Dermis microvascular lymphatic vessel endothelial cell (primary cell): ENCODE results near the gene PODN. TPM values are rescaled to one million over a fixed set of nuclear protein-coding genes. Genes with fewer than 3 reads are reported as not detected.

Experiments
- DNase-seq, 2 donors: peaks; one replicate each; pipeline versions ENCODE4 v3.0.0 to v3.0.0-alpha.2; 2010; ENCODE audit warnings: low read depth in 2 of 2
- total RNA-seq: library from RNA; depleted of rRNA; stranded (reverse); fragments of >200 nt; gene quantifications from 2 replicates; pipeline ENCODE4 v1.2.1, GENCODE V29; 2014

PODN gene
- total RNA-seq, 1 donor from 2014 or later: 0.13 TPM

DNA sequence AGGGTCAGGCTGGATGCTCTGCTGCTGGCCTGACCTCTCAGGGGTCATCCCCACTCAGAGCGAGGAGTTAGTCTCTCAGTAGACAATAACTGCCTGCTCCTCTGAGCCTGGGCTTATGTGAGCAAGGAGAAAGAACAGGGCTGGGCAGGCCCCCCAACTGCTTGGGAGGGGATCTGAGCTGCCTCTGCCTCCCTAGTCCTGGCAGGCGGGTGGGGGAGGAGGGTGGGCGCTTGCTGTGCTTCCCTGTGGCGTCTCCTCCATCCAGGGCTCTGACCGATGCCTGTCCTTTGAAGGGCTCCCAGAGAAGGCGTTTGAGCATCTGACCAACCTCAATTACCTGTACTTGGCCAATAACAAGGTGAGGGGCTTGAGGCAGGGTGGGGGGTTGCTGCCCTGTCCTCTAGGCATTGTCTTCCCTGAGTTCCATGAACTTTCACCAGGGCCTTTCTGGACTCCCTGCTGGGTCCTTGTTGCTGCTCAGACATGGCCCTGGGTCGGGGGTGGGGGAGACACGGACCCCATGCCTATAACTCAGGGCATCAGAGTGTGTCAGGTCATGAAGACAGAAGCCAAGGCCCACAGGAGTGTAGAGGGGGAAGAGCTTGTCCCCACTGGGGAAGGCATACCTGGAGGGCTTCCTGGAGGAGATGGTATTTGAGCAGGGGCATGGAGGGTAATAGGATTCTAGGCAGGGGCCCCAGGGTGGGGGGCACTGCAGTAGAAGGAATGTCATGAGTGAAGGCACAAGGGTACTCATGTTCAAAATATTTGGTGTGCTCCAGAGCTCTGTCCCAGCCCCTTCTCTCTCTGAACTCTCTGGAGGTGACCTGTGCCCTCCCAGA, 12.5 kb downstream of the PODN start:
- DNase-seq: no peak

DNA sequence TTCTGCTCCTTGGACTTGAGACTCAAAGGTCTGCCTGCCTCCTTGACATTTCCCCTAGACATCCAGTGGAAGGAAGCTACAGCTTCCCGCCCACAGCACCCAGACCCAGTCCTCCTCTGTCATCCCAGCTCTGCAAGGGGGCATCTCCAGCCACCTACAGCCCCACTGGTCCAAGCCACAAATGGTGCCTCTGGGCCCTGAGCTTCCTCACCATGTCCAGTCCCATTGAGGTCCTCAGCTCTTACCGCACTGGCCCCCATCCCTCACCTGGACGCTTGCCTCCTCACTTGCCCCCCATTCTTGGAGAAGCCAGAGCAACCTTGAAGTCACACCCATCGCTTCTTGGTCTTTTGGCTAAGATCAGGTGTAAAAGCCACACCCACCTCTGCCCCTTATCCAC, 13.2 kb downstream of the PODN start:
- DNase-seq: no peak

DNA sequence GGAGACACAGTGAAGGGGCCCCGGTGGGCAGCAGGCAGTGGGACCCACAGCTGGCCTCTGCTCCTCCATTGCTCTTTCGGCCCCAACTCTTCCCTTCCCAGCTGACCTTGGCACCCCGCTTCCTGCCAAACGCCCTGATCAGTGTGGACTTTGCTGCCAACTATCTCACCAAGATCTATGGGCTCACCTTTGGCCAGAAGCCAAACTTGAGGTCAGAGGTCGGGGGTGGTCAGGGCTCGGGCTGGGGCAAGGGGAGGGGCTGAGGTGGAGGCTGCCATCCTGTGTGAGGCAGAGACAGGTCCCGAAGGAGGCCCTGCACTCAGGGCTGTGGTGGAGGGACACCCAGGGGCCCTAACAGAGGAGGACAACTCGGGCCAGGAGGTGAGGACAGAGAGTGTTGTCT, 13.7 kb downstream of the PODN start:
- no peak for DNase-seq

DNA sequence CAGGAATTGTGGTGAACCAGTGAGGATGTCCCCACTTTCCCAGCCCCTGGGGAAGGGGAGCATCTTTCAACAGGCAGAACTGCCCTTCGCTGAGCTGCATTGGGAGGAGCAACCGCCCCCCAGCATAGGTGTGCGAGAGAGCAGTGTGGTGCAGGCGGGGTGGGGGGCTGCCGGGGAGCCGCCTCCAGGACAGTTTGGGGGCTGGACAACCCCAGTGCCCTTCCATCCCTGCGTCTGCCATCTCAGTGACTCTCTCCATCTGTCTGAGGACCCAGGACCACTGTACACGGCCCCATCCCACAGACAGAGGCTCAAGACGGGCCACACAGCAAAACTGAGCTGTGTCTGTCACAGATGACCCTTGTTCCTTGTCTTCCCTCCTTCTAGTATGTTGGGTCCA, 14.2 kb downstream of the PODN start:
- no peak for DNase-seq

DNA sequence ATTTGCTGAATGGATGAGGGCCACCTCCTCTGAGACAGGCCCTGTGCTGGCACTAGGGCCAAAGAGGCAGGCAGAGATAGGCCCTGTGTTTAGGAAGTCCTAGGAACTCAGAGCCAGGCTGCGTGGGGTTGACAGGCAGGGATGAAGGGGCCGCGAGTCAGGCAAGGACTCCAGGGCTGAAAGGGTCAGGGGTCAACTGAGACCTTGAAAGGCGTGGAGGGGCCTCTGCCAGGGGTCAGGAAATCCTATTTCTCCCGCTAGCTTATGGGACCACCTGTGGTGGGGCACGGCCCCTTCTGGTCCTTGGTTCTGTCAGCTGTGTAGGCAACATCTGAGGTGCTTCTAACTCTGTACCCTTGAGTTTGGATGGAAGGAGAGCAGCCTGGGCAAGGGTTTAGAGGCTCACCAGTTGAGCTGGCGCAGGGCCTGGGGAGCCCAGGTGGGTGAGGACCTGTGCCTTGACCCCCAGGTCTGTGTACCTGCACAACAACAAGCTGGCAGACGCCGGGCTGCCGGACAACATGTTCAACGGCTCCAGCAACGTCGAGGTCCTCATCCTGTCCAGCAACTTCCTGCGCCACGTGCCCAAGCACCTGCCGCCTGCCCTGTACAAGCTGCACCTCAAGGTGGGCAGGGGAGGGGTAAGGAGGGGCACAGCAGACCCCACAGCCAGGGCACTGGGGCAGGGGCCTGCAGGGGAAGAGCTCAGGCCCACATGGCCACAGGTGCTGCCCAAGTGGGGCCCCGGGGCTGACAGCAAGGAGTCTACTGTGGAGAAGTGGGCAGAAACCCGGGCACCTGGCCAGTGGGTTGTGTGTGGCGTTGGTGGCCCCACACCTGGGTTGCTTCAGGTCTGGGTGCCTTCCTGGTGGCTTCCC, 14.9 kb downstream of the PODN start:
- no peak for DNase-seq

DNA sequence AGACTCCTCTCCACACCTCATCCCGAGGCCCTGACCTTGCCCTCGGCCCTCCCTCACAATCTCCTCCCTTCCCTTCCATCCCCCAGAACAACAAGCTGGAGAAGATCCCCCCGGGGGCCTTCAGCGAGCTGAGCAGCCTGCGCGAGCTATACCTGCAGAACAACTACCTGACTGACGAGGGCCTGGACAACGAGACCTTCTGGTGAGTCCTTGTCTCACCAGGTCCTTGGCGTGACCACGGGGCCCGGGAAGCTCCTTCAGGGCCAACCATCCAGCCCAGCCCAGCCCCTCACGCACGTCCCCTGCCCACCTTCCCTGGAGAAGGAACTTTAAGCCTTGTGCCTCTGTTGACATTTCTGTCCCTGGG, 15.6 kb downstream of the PODN start:
- no peak for DNase-seq

DNA sequence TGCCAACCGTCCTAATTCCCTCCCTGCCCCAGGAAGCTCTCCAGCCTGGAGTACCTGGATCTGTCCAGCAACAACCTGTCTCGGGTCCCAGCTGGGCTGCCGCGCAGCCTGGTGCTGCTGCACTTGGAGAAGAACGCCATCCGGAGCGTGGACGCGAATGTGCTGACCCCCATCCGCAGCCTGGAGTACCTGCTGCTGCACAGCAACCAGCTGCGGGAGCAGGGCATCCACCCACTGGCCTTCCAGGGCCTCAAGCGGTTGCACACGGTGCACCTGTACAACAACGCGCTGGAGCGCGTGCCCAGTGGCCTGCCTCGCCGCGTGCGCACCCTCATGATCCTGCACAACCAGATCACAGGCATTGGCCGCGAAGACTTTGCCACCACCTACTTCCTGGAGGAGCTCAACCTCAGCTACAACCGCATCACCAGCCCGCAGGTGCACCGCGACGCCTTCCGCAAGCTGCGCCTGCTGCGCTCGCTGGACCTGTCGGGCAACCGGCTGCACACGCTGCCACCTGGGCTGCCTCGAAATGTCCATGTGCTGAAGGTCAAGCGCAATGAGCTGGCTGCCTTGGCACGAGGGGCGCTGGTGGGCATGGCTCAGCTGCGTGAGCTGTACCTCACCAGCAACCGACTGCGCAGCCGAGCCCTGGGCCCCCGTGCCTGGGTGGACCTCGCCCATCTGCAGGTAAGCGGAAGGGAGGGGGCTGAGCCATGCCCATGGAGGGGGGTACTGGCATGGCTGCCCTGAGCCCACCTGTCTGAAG, 16.5 kb downstream of the PODN start:
- no peak for DNase-seq

DNA sequence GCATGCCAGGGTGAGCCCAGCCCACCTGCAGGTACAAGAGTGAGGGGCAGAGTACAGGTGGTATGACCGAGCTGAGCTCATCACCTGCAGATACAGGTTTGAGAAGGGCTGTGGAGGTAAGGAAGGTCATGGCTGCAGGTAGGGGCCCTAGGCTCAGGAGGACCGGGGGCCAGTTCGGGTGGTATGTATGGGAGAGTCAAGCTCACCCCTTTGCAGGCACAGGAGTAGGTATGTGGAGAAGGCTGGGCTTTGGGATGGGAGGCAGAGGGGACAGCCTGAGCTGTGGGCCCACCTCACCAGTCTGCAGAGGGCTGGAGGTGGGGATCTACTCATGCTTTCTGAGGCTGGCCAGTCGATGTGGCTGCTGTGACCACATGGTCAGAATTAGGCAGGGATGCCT, 17.2 kb downstream of the PODN start:
- no peak for DNase-seq

DNA sequence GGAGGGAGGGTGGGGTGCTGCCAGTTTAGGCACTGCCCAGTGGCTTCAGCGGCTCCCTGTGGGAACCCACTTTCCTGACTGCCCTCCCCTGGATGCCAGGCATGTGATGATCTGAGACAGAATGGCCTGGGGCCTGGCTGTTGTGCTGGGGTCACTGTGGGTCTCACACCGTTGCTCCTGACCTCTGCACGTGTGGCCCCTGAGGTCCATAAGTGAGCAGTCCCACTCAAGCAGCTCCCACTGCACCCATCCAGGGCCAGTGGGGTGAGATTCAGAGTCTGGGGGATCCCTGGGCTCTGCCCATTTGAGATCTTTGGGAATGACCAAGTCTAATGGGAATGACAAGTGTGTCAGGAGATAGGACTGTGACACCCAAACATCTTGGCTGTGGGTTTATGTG, 18.0 kb downstream of the PODN start:
- DNase-seq: no peak

DNA sequence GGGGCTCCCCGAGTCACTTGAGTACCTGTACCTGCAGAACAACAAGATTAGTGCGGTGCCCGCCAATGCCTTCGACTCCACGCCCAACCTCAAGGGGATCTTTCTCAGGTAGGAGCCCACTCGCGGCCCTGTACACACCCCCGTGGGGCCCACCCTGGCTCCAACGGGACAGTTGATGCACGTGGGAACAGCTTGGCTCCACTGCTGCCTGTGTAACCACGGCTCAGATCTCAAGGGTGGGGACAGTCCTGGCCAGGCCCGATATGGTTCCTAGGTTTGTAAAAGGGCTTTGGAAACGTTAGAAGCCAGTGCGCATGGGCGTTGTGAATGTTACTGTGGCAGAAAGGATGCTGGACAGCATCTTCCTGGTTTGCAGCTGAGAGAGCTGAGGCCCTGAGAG, 18.8 kb downstream of the PODN start:
- DNase-seq: no peak

DNA sequence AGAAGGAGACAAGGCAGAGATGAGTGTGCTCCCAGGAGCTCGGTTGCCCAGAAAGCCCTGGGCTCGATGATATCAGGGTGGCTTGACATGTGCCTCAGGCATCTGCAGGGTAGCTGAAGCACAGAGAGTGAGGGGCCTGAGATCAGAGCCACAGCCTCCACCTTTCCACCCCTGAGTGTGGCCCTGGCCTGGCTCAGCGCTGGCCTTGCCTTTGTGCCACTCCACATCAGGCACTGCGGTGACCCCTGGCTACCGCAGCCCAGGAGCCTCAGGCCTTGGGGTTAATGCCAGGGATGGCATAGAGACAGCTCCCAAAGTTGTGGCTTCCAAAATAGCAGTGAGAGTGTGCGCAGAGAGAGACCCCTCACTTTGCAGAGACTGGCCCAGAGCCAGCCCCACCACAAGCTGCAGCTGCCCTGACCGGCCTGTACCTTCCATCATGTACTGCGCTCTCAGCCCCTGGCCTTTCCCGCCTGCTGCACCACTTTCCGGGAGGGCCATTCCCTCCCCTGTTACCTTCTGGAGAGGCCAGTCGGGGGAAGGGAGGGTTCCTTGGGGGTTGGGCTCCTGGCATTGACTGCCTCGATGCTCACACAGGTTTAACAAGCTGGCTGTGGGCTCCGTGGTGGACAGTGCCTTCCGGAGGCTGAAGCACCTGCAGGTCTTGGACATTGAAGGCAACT, 19.5 kb downstream of the PODN start:
- no peak for DNase-seq

DNA sequence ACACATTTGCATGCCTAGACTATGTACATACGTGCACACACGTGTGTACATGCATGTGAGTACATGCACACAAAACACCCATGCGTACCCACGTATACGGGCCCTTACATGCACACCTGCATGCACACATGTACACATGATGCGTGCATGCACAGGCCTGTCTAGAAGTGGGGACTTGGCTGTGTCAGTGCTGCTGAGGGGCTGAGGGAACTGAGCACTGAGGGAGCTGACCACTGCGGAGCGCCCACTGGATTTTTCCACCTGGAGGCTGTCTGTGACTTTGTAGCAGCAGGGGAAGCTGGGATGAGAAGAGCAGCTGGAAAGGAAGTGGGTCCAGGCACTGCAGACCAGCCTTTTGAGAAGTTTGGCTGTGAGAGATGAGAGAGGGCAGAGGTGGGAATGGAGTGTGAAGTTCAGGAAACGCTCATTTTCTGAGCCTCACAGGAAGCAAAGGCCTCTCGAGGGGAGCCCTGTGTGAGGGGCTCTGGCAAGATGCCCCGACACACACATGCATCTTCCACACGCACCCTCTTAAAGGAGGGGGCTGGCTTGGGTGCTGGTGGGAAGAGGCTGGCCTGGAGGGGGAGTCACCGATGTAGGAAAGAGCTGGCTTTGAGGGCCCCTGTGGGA, 20.9 kb downstream of the PODN start:
- DNase-seq: no peak

DNA sequence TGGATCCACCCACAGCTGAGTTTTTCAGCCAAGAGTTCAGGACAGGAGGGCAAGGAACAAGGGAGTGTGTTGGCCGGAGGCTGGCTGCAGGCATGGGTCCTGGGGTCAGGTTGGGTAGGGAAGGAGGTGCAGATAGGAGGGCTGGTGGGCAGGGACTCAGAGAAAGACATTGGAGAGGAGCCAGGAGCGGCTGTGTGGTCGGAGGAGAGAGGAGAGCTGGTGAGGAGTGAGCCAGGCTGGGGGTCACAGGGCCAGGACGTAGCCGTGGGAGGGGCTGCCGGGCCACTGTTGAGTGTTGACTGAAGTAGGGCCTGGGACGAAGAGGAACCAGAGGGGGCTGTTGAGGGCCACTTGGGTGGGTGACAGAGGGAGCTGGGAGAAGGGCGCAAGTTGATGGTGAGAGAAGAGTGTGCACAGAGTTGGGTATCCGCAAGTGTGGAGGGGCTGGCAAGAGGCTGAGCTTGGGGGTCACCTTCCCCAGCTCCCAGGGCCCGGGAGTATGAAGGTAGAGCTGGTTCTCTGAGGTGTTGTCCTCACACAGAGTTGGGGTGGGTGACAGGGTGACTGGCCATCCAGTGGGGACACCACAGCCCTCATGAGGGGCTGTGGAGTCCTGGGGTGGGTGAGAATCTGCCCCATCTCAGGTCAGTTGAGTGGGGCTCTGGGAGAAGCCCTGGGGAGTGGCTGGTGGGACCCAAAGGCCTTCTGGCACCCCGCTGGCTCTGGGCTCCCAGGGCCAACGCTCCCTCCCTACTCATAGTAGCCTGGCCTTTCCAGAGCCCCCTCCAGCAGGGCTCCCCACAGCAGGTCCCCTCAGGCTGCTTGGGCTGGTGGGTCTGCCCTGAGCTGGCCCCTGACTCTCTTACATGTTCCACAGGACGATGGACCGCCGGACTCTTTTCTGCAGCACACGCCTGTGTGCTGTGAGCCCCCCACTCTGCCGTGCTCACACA, 21.9 kb downstream of the PODN start:
- no peak for DNase-seq

DNA sequence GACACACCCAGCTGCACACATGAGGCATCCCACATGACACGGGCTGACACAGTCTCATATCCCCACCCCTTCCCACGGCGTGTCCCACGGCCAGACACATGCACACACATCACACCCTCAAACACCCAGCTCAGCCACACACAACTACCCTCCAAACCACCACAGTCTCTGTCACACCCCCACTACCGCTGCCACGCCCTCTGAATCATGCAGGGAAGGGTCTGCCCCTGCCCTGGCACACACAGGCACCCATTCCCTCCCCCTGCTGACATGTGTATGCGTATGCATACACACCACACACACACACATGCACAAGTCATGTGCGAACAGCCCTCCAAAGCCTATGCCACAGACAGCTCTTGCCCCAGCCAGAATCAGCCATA, 22.6 kb downstream of the PODN start:
- no peak for DNase-seq

DNA sequence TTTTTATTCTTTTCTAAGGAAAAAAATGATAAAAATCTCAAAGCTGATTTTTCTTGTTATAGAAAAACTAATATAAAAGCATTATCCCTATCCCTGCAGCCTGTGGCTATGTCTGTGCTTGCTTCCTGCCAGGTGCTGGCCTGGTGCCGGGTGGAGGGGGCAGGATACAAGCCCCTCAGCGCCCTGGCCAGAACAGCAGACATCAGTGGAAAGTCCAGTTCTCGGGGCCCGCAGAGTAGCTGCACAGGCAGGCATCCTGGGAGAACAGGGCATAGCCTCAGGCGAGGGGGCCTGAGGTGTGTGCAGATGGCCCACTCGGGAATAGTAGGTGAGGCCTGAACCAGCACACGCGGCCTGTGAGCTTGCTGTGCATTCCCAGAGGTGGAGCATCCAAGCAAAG, 23.4 kb downstream of the PODN start:
- no peak for DNase-seq

DNA sequence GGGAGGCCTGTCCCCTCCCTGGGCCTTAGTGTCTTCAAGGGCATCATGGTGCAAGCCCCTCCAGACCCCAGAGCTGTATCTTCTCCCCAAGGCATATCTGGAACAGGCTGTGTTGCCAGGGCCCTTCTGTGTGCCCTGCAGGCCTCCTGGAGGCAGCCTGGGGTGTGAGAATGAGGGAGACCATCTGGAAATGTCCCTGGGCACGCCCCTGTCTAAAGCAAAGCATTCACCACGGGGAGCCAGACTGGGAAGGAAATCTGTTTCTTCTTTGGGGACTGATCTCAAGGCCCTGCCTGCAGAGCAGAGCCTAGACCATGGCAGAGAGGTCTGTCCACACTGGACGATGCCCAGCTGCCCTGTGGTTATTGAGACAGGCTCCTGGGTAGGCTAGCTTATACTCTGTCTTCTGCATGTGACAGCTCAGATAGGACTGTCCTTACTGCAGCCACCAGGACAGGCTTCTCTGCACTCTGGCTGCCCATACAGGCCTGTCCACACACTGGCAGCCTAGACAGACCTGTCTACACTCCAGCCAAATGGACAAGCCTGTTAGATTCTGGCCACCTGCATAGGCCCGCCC, 24.6 kb downstream of the PODN start:
- no peak for DNase-seq

DNA sequence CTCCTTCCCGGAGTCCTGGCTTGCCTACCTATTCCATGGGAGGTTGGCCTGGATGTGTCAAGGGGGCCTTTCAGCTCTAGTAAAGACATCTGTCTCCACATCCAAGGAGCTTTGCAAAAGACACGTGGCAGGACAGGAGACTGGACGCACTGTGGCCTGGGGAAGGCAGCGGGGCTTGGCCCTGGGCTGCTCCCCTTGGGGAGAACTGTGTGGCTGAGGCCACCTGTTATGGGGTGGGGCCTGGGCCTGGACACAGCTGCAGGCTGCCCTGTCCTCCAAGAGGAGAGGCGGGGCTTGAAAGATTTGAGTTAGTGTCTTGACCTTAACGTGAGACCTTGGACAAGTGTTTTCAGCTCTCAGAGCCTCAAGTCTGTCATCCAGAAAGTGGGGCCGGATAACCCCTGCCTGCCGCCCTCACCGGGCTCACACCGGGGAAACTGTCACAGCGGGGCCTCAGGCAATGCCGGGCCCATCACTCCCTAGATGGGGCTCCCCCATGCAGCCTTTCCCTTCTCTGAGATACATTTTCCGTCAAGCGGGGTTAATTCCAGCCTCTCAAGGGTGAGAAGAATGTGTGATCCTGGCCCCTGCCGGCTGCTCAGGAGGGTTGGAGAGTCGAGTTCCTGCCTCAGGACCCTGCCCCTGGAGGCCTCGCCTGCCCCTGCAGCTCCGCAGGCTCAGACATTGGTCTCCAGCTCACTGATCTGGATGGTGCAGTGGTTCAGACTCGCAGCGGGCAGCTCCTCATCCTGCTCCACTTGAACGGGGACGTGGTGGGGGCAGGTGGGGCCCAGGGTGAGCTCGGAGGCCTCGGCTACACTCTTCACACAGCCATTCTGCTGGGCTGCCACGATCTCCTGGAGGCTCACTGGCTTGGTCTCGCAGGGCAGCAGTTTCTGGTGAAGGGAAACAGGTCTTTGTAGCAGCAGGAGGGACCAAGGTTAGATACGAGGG, 25.6 kb downstream of the PODN start:
- DNase-seq: no peak

DNA sequence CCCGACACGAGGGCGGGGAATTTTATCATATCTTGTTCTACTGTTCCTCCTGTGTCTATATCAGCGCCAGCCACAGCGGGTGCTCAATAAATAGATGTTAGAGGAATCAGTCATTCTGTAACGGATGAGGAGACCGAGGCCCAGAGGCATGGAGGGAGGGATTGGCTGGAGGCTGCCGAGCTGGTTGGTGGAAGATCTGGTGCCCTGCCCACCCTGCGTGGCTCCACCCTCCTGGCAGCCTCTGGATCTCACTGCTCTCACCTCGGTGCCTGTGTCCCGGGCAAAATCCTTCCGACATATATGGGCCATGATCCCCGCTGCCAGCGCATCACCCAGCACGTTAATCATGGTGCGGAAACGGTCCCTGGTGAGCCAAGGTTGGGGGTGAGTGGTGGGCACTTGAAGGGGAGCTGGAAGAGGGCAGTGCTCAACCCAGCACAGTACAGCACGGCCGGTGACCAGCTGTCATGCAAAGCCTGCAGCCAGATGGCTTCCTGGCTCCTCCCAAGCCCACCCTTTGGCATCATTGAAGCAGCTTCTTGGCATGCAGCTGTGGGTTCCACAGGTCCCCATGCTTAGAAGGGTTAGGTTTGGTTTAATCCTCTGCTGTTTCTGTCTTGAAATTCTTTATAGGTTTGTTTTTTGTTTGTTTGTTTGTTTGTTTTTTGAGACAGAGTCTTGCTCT, 26.7 kb downstream of the PODN start:
- no peak for DNase-seq
